GM23338 (cell line): ENCODE measurements around the gene DTD2. TPM values are rescaled to one million over a fixed set of nuclear protein-coding genes. Genes with fewer than 3 reads are reported as not detected.

Experiments used
- ATAC-seq: fragments of 200-7000 bp; cut with Tn5 transposase; 3 replicates; pipeline ENCODE4 v1.9.1; 2020
- DNase-seq: peaks from one replicate; pipeline ENCODE4 v3.0.0-alpha.2; 2015; ENCODE audit warnings: low spot score
- H2AFZ ChIP-seq: fragments of 200-600 bp; sonication (generic); 2 replicates; pipeline ENCODE4 v1.8.0; 2016; ENCODE audit warnings: antibody characterized with exemption, mild to moderate bottlenecking, moderate library complexity
- H3F3A ChIP-seq: fragments of 200-600 bp; sonication (generic); replicated peaks from 2 replicates; pipeline ENCODE4 v1.8.0; 2017; ENCODE audit warnings: antibody characterized with exemption, mixed run types, low read depth
- H3K27ac ChIP-seq: fragments of 200-600 bp; sonication (generic); 2 replicates; pipeline ENCODE4 v1.6.1; 2016; ENCODE audit warnings: low read depth
- H3K27me3 ChIP-seq: fragments of 200-600 bp; sonication (generic); 2 replicates; pipeline ENCODE4 v1.8.0; 2016; ENCODE audit warnings: mild to moderate bottlenecking, mixed run types, moderate library complexity; ENCODE audit not compliant: insufficient read depth
- H3K36me3 ChIP-seq: fragments of 200-600 bp; sonication (generic); 2 replicates; pipeline ENCODE4 v1.8.0; 2016; ENCODE audit warnings: mild to moderate bottlenecking; ENCODE audit not compliant: insufficient read depth
- H3K4me1 ChIP-seq: fragments of 200-600 bp; sonication (generic); 2 replicates; pipeline ENCODE4 v1.8.0; 2016; ENCODE audit warnings: mild to moderate bottlenecking, moderate library complexity; ENCODE audit not compliant: insufficient read depth
- H3K4me2 ChIP-seq: fragments of 200-600 bp; sonication (generic); 2 replicates; pipeline ENCODE4 v1.7.1; 2017; ENCODE audit warnings: mixed run types
- H3K4me3 ChIP-seq: fragments of 200-600 bp; sonication (generic); 2 replicates; pipeline ENCODE4 v1.6.1; 2016; ENCODE audit warnings: mixed run types
- H3K79me2 ChIP-seq: fragments of 200-600 bp; sonication (generic); replicated peaks from 2 replicates; pipeline ENCODE4 v1.8.0; 2017; ENCODE audit warnings: mild to moderate bottlenecking; ENCODE audit not compliant: insufficient read depth
- H3K9me2 ChIP-seq: fragments of 200-600 bp; sonication (generic); 2 replicates; pipeline ENCODE4 v1.8.0; 2017; ENCODE audit not compliant: insufficient read depth
- H4K20me1 ChIP-seq: fragments of 200-600 bp; sonication (generic); replicated peaks from 2 replicates; pipeline ENCODE4 v1.8.0; 2017; ENCODE audit warnings: mild to moderate bottlenecking; ENCODE audit not compliant: insufficient read depth
- H3K27ac Mint-ChIP-seq: 2 replicates; pipeline ENCODE4 v1.8.0; 2020; ENCODE audit warnings: inconsistent platforms, mild to moderate bottlenecking, moderate library complexity, mixed read lengths
- H3K27me3 Mint-ChIP-seq: 3 replicates; pipeline ENCODE4 v1.8.0; 2022; ENCODE audit warnings: low read depth, mild to moderate bottlenecking, moderate library complexity, mixed read lengths, inconsistent platforms; ENCODE audit not compliant: insufficient read depth, poor library complexity
- H3K36me3 Mint-ChIP-seq: 3 replicates; pipeline ENCODE4 v1.8.0; 2021; ENCODE audit warnings: low read depth, mild to moderate bottlenecking, inconsistent platforms, moderate library complexity, mixed read lengths
- H3K4me1 Mint-ChIP-seq: 3 replicates; pipeline ENCODE4 v1.8.0; 2020; ENCODE audit warnings: mild to moderate bottlenecking, inconsistent platforms, mixed read lengths
- H3K4me3 Mint-ChIP-seq: 3 replicates; pipeline ENCODE4 v1.8.0; 2021; ENCODE audit warnings: moderate library complexity, mild to moderate bottlenecking, inconsistent platforms, mixed read lengths
- H3K9me3 Mint-ChIP-seq: 3 replicates; pipeline ENCODE4 v1.8.0; 2020; ENCODE audit warnings: moderate library complexity, mild to moderate bottlenecking, inconsistent platforms, mixed read lengths
- CREB1 ChIP-seq: fragments of 250-450 bp; sonication (Bioruptor Pico); IDR thresholded peaks from 2 replicates; pipeline ENCODE4 v1.5.0; 2020; ENCODE audit warnings: low read depth, mild to moderate bottlenecking, moderate library complexity
- JUNB ChIP-seq: IDR thresholded peaks from one replicate; pipeline ENCODE4 v1.6.1; 2016; ENCODE audit warnings: antibody characterized with exemption; ENCODE audit not compliant: unreplicated experiment
- NANOG ChIP-seq: IDR thresholded peaks from 2 replicates; pipeline ENCODE4 v1.6.1; 2016; ENCODE audit warnings: antibody characterized with exemption, borderline replicate concordance
- POLR2AphosphoS5 ChIP-seq: IDR thresholded peaks from 2 replicates; pipeline ENCODE4 v1.6.1; 2016; ENCODE audit warnings: antibody characterized with exemption, low read depth
- ZNF114 ChIP-seq: fragments of 250-450 bp; sonication (Bioruptor Pico); IDR thresholded peaks from 2 replicates; pipeline ENCODE4 v1.5.0; 2020; ENCODE audit warnings: mild to moderate bottlenecking, moderate library complexity
- ZNF331 ChIP-seq: fragments of 250-450 bp; sonication (Bioruptor Pico); IDR thresholded peaks from 2 replicates; pipeline ENCODE4 v1.5.0; 2020; ENCODE audit warnings: low read depth, mild to moderate bottlenecking, moderate library complexity
- polyA plus RNA-seq: library from polyadenylated mRNA; unstranded; fragments of >200 nt; fragmentation: Nextera tagmentation; extraction: Ambion mirVana; gene quantifications from 2 replicates; pipeline ENCODE4 v1.2.1, GENCODE V29; 2016
- total RNA-seq: library from RNA; depleted of rRNA; stranded (reverse); fragments of >200 nt; shearing (Covaris generic); gene quantifications from 2 replicates; pipeline ENCODE4 v1.2.3, GENCODE V29; 2014
- TF ChIP-seq, protein P1 (sequence below), 2 experiments: fragments of 200-600 bp in 1 of 2; sonication (generic) in 1 of 2; conservative IDR thresholded peaks; 2 replicates each; pipeline versions ENCODE4 v1.5.1 to v1.6.1; 2016 to 2017; ENCODE audit warnings: antibody characterized with exemption in 2 of 2, low read depth in 2 of 2, mild to moderate bottlenecking in 2 of 2, moderate library complexity in 1 of 2
- TF ChIP-seq, protein P2 (sequence below): fragments of 250-450 bp; sonication (Bioruptor Pico); IDR thresholded peaks from 2 replicates; pipeline ENCODE4 v1.5.0; 2020; ENCODE audit warnings: mild to moderate bottlenecking, moderate library complexity
- TF ChIP-seq, protein P3 (sequence below): IDR thresholded peaks from one replicate; pipeline ENCODE4 v1.6.1; 2018; ENCODE audit warnings: antibody characterized with exemption; ENCODE audit not compliant: unreplicated experiment

DTD2 gene
- total and polyA plus RNA-seq, 2 experiments from 2014 or later: 6.3 to 37.5 TPM

DNA sequence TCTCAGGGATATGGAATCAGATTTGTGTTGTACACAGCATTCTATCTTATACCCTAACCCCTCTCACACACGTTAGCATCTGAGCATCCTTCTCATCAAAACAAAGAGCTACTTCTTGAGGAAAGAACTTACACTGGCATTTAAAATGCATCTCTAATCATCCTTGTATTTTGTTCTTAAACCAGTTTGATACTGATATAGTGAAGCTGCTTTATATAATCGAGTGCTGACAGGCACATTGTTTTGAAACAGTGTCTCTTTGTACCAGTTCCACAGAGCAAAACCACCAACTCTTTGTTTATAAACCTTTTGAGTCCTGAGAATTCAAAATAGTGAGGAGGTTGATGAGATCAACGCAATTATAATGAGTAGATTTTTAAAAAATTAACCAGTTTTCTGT, 21.7 kb upstream of the DTD2 start:
- Histone ChIP-seq H2AFZ (no peak overlapping the region), H3K79me2 (no peaks in the 10 kb centered on the region), H3K36me3 (no peaks in the 10 kb centered on the region), H3F3A (no peaks in the 10 kb centered on the region), H3K27ac (no peak overlapping the region), H4K20me1 (no peaks in the 10 kb centered on the region), H3K9me2 (no peaks in the 10 kb centered on the region; the same call in 1 of the 2 replicates), H3K4me3 (no peak overlapping the region), H3K27me3 (no peaks in the 10 kb centered on the region), H3K4me2 (no peak overlapping the region), H3K4me1 (no peaks in the 10 kb centered on the region)
- H3K36me3 Mint-ChIP-seq: 0 out of 3 replicates have a peak, but pooled peaks cover 1% of the 10 kb centered on the region
- ATAC-seq (no peak), DNase-seq (no peak)
- no peaks in the 10 kb centered on the region for H3K27me3 Mint-ChIP-seq
- H3K27ac Mint-ChIP-seq: no peak overlapping the region
- H3K4me1 Mint-ChIP-seq: no peaks in the 10 kb centered on the region
- peaks cover 2% of the 10 kb centered on the region; the same call in 2 of the 3 replicates for H3K9me3 Mint-ChIP-seq
- H3K4me3 Mint-ChIP-seq: no peak overlapping the region
- TF ChIP-seq ZNF114: no peak
- TF ChIP-seq, protein P1, sequence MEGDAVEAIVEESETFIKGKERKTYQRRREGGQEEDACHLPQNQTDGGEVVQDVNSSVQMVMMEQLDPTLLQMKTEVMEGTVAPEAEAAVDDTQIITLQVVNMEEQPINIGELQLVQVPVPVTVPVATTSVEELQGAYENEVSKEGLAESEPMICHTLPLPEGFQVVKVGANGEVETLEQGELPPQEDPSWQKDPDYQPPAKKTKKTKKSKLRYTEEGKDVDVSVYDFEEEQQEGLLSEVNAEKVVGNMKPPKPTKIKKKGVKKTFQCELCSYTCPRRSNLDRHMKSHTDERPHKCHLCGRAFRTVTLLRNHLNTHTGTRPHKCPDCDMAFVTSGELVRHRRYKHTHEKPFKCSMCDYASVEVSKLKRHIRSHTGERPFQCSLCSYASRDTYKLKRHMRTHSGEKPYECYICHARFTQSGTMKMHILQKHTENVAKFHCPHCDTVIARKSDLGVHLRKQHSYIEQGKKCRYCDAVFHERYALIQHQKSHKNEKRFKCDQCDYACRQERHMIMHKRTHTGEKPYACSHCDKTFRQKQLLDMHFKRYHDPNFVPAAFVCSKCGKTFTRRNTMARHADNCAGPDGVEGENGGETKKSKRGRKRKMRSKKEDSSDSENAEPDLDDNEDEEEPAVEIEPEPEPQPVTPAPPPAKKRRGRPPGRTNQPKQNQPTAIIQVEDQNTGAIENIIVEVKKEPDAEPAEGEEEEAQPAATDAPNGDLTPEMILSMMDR (conservative IDR thresholded peaks at IDR 0.05; ENCODE audit: low read depth in 2 of 2): no peak
- no peak for TF ChIP-seq CREB1 (CRISPR knock-in tag)
- TF ChIP-seq ZNF331 (CRISPR knock-in tag): no peak
- no peak for TF ChIP-seq JUNB
- TF ChIP-seq, protein P2, sequence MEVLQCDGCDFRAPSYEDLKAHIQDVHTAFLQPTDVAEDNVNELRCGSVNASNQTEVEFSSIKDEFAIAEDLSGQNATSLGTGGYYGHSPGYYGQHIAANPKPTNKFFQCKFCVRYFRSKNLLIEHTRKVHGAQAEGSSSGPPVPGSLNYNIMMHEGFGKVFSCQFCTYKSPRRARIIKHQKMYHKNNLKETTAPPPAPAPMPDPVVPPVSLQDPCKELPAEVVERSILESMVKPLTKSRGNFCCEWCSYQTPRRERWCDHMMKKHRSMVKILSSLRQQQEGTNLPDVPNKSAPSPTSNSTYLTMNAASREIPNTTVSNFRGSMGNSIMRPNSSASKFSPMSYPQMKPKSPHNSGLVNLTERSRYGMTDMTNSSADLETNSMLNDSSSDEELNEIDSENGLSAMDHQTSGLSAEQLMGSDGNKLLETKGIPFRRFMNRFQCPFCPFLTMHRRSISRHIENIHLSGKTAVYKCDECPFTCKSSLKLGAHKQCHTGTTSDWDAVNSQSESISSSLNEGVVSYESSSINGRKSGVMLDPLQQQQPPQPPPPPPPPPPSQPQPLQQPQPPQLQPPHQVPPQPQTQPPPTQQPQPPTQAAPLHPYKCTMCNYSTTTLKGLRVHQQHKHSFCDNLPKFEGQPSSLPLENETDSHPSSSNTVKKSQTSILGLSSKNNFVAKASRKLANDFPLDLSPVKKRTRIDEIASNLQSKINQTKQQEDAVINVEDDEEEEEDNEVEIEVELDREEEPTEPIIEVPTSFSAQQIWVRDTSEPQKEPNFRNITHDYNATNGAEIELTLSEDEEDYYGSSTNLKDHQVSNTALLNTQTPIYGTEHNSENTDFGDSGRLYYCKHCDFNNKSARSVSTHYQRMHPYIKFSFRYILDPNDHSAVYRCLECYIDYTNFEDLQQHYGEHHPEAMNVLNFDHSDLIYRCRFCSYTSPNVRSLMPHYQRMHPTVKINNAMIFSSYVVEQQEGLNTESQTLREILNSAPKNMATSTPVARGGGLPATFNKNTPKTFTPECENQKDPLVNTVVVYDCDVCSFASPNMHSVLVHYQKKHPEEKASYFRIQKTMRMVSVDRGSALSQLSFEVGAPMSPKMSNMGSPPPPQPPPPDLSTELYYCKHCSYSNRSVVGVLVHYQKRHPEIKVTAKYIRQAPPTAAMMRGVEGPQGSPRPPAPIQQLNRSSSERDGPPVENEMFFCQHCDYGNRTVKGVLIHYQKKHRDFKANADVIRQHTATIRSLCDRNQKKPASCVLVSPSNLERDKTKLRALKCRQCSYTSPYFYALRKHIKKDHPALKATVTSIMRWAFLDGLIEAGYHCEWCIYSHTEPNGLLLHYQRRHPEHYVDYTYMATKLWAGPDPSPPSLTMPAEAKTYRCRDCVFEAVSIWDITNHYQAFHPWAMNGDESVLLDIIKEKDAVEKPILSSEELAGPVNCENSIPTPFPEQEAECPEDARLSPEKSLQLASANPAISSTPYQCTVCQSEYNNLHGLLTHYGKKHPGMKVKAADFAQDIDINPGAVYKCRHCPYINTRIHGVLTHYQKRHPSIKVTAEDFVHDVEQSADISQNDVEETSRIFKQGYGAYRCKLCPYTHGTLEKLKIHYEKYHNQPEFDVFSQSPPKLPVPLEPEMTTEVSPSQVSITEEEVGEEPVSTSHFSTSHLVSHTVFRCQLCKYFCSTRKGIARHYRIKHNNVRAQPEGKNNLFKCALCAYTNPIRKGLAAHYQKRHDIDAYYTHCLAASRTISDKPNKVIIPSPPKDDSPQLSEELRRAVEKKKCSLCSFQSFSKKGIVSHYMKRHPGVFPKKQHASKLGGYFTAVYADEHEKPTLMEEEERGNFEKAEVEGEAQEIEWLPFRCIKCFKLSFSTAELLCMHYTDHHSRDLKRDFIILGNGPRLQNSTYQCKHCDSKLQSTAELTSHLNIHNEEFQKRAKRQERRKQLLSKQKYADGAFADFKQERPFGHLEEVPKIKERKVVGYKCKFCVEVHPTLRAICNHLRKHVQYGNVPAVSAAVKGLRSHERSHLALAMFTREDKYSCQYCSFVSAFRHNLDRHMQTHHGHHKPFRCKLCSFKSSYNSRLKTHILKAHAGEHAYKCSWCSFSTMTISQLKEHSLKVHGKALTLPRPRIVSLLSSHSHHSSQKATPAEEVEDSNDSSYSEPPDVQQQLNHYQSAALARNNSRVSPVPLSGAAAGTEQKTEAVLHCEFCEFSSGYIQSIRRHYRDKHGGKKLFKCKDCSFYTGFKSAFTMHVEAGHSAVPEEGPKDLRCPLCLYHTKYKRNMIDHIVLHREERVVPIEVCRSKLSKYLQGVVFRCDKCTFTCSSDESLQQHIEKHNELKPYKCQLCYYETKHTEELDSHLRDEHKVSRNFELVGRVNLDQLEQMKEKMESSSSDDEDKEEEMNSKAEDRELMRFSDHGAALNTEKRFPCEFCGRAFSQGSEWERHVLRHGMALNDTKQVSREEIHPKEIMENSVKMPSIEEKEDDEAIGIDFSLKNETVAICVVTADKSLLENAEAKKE (CRISPR knock-in tag): no peak
- no peak for TF ChIP-seq NANOG
- no peak for TF ChIP-seq POLR2AphosphoS5
- TF ChIP-seq, protein P3, sequence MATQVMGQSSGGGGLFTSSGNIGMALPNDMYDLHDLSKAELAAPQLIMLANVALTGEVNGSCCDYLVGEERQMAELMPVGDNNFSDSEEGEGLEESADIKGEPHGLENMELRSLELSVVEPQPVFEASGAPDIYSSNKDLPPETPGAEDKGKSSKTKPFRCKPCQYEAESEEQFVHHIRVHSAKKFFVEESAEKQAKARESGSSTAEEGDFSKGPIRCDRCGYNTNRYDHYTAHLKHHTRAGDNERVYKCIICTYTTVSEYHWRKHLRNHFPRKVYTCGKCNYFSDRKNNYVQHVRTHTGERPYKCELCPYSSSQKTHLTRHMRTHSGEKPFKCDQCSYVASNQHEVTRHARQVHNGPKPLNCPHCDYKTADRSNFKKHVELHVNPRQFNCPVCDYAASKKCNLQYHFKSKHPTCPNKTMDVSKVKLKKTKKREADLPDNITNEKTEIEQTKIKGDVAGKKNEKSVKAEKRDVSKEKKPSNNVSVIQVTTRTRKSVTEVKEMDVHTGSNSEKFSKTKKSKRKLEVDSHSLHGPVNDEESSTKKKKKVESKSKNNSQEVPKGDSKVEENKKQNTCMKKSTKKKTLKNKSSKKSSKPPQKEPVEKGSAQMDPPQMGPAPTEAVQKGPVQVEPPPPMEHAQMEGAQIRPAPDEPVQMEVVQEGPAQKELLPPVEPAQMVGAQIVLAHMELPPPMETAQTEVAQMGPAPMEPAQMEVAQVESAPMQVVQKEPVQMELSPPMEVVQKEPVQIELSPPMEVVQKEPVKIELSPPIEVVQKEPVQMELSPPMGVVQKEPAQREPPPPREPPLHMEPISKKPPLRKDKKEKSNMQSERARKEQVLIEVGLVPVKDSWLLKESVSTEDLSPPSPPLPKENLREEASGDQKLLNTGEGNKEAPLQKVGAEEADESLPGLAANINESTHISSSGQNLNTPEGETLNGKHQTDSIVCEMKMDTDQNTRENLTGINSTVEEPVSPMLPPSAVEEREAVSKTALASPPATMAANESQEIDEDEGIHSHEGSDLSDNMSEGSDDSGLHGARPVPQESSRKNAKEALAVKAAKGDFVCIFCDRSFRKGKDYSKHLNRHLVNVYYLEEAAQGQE: no peak
